CD14-positive monocyte (primary cell): ENCODE measurements around the gene PSG4. TPM values are rescaled to one million over a fixed set of nuclear protein-coding genes. Genes with fewer than 3 reads are reported as not detected.
"Not testable (repeated sequence)": the region's sequence is repeated elsewhere in the genome, so short reads cannot be mapped to it uniquely, and the experiment has no call there.

ENCODE experiments used
- DNase-seq, 3 donors: peaks; one replicate each; pipeline ENCODE4 v3.0.0-alpha.2; 2011 to 2022
- H2AFZ ChIP-seq: 2 replicates; pipeline ENCODE4 v1.6.0; 2012; ENCODE audit warnings: mild to moderate bottlenecking, low read depth, low read length, inconsistent platforms; ENCODE audit not compliant: insufficient read depth, poor library complexity, severe bottlenecking
- H3K27ac ChIP-seq, 2 donors: 1 replicate in 1 of 2; 2 replicates in 1 of 2; pipeline ENCODE4 v1.5.1; 2012 to 2013; ENCODE audit warnings: low read length in 2 of 2, control low read depth in 1 of 2, inconsistent platforms in 1 of 2, low read depth in 1 of 2, mild to moderate bottlenecking in 1 of 2
- H3K27me3 ChIP-seq, 2 donors: one replicate each; pipeline versions ENCODE4 v1.6.0 to v1.6.1; 2011 to 2013; ENCODE audit warnings: low read length in 2 of 2; ENCODE audit not compliant: control insufficient read depth in 2 of 2, insufficient read depth in 2 of 2
- H3K36me3 ChIP-seq, 2 donors: replicated peaks in 1 of 2; 1 replicate in 1 of 2; 2 replicates in 1 of 2; pipeline versions ENCODE4 v1.5.1 to v1.6.1; 2012 to 2013; ENCODE audit warnings: low read length in 2 of 2, control low read depth in 1 of 2, inconsistent platforms in 1 of 2, mild to moderate bottlenecking in 1 of 2; ENCODE audit not compliant: insufficient read depth in 2 of 2, control insufficient read depth in 1 of 2
- H3K4me1 ChIP-seq, 2 donors: 1 replicate in 1 of 2; 2 replicates in 1 of 2; pipeline versions ENCODE4 v1.5.1 to v1.6.1; 2012 to 2013; ENCODE audit warnings: low read length in 2 of 2, control low read depth in 1 of 2, inconsistent platforms in 1 of 2, mild to moderate bottlenecking in 1 of 2, moderate library complexity in 1 of 2; ENCODE audit not compliant: insufficient read depth in 2 of 2, control insufficient read depth in 1 of 2
- H3K4me2 ChIP-seq: replicated peaks from 2 replicates; pipeline ENCODE3; 2012; ENCODE audit warnings: low read length, moderate library complexity, mild to moderate bottlenecking; ENCODE audit not compliant: poor library complexity, severe bottlenecking; ENCODE audit errors: extremely low read depth
- H3K4me3 ChIP-seq, 3 experiments: fragments of 200-600 bp in 1 of 3; sonication (generic) in 1 of 3; replicated peaks in 1 of 3; 1 replicate in 2 of 3; 2 replicates in 1 of 3; pipeline ENCODE4 v1.5.1; 2011 to 2013; ENCODE audit warnings: low read length in 3 of 3, mild to moderate bottlenecking in 3 of 3, control low read depth in 2 of 3, low read depth in 2 of 3, inconsistent platforms in 1 of 3, moderate library complexity in 1 of 3
- H3K79me2 ChIP-seq: 2 replicates; pipeline ENCODE4 v1.6.0; 2012; ENCODE audit warnings: mild to moderate bottlenecking, control low read depth, inconsistent platforms, low read length, moderate library complexity; ENCODE audit not compliant: insufficient read depth
- H3K9ac ChIP-seq: 2 replicates; pipeline ENCODE4 v1.6.0; 2017; ENCODE audit warnings: low read length, mild to moderate bottlenecking; ENCODE audit not compliant: insufficient read depth, poor library complexity, severe bottlenecking
- H3K9me3 ChIP-seq, 2 donors: replicated peaks in 1 of 2; 1 replicate in 1 of 2; 2 replicates in 1 of 2; pipeline versions ENCODE4 v1.5.1 to v1.6.1; 2012 to 2013; ENCODE audit warnings: low read length in 2 of 2, control low read depth in 1 of 2; ENCODE audit not compliant: control insufficient read depth in 1 of 2, insufficient read depth in 1 of 2
- H4K20me1 ChIP-seq: 2 replicates; pipeline ENCODE4 v1.6.0; 2012; ENCODE audit warnings: mild to moderate bottlenecking, low read length, control low read depth, moderate library complexity; ENCODE audit not compliant: insufficient read depth
- H3K27ac Mint-ChIP-seq, 7 donors: one replicate each; pipeline ENCODE4 v1.8.0; 2020; ENCODE audit warnings: mild to moderate bottlenecking in 7 of 7, mixed read lengths in 7 of 7, moderate library complexity in 6 of 7, inconsistent platforms in 2 of 7
- H3K27me3 Mint-ChIP-seq, 3 donors: one replicate each; pipeline ENCODE4 v1.8.0; 2021 to 2022; ENCODE audit warnings: low read depth in 3 of 3, mild to moderate bottlenecking in 3 of 3, mixed read lengths in 3 of 3, moderate library complexity in 3 of 3, inconsistent platforms in 1 of 3
- H3K36me3 Mint-ChIP-seq, 2 donors: one replicate each; pipeline ENCODE4 v1.8.0; 2020; ENCODE audit warnings: mixed read lengths in 2 of 2, inconsistent platforms in 1 of 2, mild to moderate bottlenecking in 1 of 2
- H3K4me1 Mint-ChIP-seq: one replicate; pipeline ENCODE4 v1.8.0; 2020; ENCODE audit warnings: mild to moderate bottlenecking, mixed read lengths
- H3K4me3 Mint-ChIP-seq, 2 donors: one replicate each; pipeline ENCODE4 v1.8.0; 2020; ENCODE audit warnings: mild to moderate bottlenecking in 2 of 2, mixed read lengths in 2 of 2, moderate library complexity in 1 of 2
- H3K9me3 Mint-ChIP-seq, 7 donors: one replicate each; pipeline ENCODE4 v1.8.0; 2020 to 2022; ENCODE audit warnings: mixed read lengths in 7 of 7, mild to moderate bottlenecking in 6 of 7, moderate library complexity in 6 of 7, inconsistent platforms in 2 of 7
- WGBS: methylation state at CpG from one replicate; pipeline ENCODE4 v1.1.5; 2013; ENCODE audit warnings: missing lambda C conversion rate; ENCODE audit not compliant: insufficient coverage; 5-methylcytosine and 5-hydroxymethylcytosine counted together
- intact Hi-C, 2 donors: fragments of 100-400 bp; cut with micrococcal nuclease; formaldehyde crosslinking; loops; one replicate each; pipeline versions ENCODE4 v1.15.0 to v1.15.1; 2023
- polyA plus RNA-seq, 3 donors: library from polyadenylated mRNA; depleted of rRNA in 1 of 3; unstranded in 2 of 3; stranded (reverse) in 1 of 3; fragments of 300-500 nt in 2 of 3; fragments of >200 nt in 1 of 3; fragmentation: Illumina TruSeq in 2 of 3; gene quantifications; 1 replicate in 2 of 3; 2 replicates in 1 of 3; pipeline ENCODE4 v1.2.3, GENCODE V29; 2012 to 2021
- TF ChIP-seq, protein P1 (sequence below): fragments of 200-600 bp; IDR thresholded peaks from one replicate; pipeline ENCODE4 v1.8.0; 2022; ENCODE audit warnings: antibody characterized with exemption, mild to moderate bottlenecking

The PSG4 gene
- polyA plus RNA-seq, 3 donors: not detected

- intact Hi-C loops: no loop called here
- Mint-ChIP-seq H3K36me3 (no peaks in the 10 kb centered on the region), H3K4me1 (no peaks in the 10 kb centered on the region), H3K27me3 (peaks cover 0 to 2% (median 0%) of the 10 kb centered on the region in 3 donors), H3K9me3 (peaks cover 19 to 76% (median 63%) of the 10 kb centered on the region in 7 donors), H3K27ac (no peak overlapping the region), H3K4me3 (no peak overlapping the region)
- no peak overlapping the region for H2AFZ ChIP-seq
- H3K4me1 ChIP-seq: no peaks in the 10 kb centered on the region
- DNase-seq: no peak
- H4K20me1 ChIP-seq: no peaks in the 10 kb centered on the region
- H3K9me3 ChIP-seq: peaks cover 12 to 35% of the 10 kb centered on the region in 2 donors
- 88% methylated on average over 1 of the region's 2 CpGs for WGBS
- no peaks in the 10 kb centered on the region for H3K79me2 ChIP-seq
- TF ChIP-seq, protein P1, sequence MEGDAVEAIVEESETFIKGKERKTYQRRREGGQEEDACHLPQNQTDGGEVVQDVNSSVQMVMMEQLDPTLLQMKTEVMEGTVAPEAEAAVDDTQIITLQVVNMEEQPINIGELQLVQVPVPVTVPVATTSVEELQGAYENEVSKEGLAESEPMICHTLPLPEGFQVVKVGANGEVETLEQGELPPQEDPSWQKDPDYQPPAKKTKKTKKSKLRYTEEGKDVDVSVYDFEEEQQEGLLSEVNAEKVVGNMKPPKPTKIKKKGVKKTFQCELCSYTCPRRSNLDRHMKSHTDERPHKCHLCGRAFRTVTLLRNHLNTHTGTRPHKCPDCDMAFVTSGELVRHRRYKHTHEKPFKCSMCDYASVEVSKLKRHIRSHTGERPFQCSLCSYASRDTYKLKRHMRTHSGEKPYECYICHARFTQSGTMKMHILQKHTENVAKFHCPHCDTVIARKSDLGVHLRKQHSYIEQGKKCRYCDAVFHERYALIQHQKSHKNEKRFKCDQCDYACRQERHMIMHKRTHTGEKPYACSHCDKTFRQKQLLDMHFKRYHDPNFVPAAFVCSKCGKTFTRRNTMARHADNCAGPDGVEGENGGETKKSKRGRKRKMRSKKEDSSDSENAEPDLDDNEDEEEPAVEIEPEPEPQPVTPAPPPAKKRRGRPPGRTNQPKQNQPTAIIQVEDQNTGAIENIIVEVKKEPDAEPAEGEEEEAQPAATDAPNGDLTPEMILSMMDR: no peak
- no peak overlapping the region for H3K4me2 ChIP-seq
- no peak overlapping the region for H3K27ac ChIP-seq
- no peak overlapping the region for H3K4me3 ChIP-seq
- no peak overlapping the region for H3K9ac ChIP-seq
- H3K27me3 ChIP-seq: no peaks in the 10 kb centered on the region
- H3K36me3 ChIP-seq: no peaks in the 10 kb centered on the region
These were observed 19.4 kb upstream of the PSG4 start for GRCh38 chr19:43224855-43225253.

GRCh38 chr19:43224201-43224854 lies 18.9 kb upstream of the PSG4 start:
- DNase-seq, H3K79me2 ChIP-seq, H3K27me3 ChIP-seq, H3K9ac ChIP-seq, H3K27me3 Mint-ChIP-seq, H3K36me3 Mint-ChIP-seq, H3K36me3 ChIP-seq, H3K27ac ChIP-seq, H3K4me3 ChIP-seq, H3K27ac Mint-ChIP-seq, H3K4me3 Mint-ChIP-seq, H3K4me2 ChIP-seq, H3K4me1 Mint-ChIP-seq, H4K20me1 ChIP-seq, H2AFZ ChIP-seq, intact Hi-C loops, H3K4me1 ChIP-seq: not testable (repeated sequence)
- 86% methylated on average over 1 of the region's 5 CpGs for WGBS
- peaks cover 14 to 71% (median 58%) of the 10 kb centered on the region in 7 donors for H3K9me3 Mint-ChIP-seq
- peaks cover 8 to 29% of the 10 kb centered on the region in 2 donors for H3K9me3 ChIP-seq

DNA sequence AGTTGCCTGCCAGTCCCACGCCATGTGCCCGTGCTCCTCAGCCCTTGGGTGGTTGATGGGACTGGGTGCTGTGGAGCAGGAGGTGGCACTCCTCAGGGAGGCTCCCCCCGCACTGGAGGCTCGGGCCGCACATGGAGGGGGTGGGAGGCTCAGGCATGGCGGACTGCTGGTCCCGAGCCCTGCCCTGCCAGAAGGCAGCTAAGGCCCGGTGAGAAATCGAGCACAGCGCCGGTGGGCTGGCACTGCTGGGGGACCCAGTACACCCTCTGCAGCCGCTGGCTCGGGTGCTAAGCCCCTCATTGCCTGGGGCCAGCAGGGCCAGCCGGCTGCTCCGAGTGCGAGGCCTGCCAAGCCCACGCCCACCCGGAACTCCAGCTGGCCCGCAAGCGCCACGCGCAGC lies 16.5 kb upstream of the PSG4 start:
- H3K4me1 Mint-ChIP-seq, H3K4me3 Mint-ChIP-seq, H3K27ac ChIP-seq, H3K36me3 ChIP-seq, H4K20me1 ChIP-seq, H3K9ac ChIP-seq, H3K4me3 ChIP-seq, H3K79me2 ChIP-seq, H3K27me3 Mint-ChIP-seq, H3K27ac Mint-ChIP-seq, H3K27me3 ChIP-seq, H3K4me2 ChIP-seq, H3K9me3 ChIP-seq, H3K36me3 Mint-ChIP-seq, H2AFZ ChIP-seq, DNase-seq, intact Hi-C loops, H3K4me1 ChIP-seq: not testable (repeated sequence)
- H3K9me3 Mint-ChIP-seq: peaks cover 7 to 52% (median 35%) of the 10 kb centered on the region in 7 donors
- WGBS: 92% methylated on average over 17 of the region's 22 CpGs

GRCh38 chr19:43219136-43219535 lies 13.7 kb upstream of the PSG4 start:
- H2AFZ ChIP-seq, H3K27me3 ChIP-seq, H3K79me2 ChIP-seq, H3K4me1 Mint-ChIP-seq, H4K20me1 ChIP-seq, H3K4me3 ChIP-seq, H3K27me3 Mint-ChIP-seq, H3K4me3 Mint-ChIP-seq, H3K36me3 Mint-ChIP-seq, intact Hi-C loops, H3K27ac ChIP-seq, H3K4me2 ChIP-seq, H3K4me1 ChIP-seq, H3K36me3 ChIP-seq, H3K9ac ChIP-seq, H3K9me3 ChIP-seq, DNase-seq: not testable (repeated sequence)
- H3K27ac Mint-ChIP-seq: peak overlapping the region in 1 of 7 donors; percentile 46
- 83% methylated on average over 1 of the region's 4 CpGs for WGBS
- H3K9me3 Mint-ChIP-seq: peaks cover 4 to 33% (median 21%) of the 10 kb centered on the region in 7 donors
